Measurements from ENCODE around the gene SH3RF3. TPM values are rescaled to one million over a fixed set of nuclear protein-coding genes. Genes with fewer than 3 reads are reported as not detected.

The SH3RF3 gene
- total and polyA plus RNA-seq, 2 of the 13 experiments (the other 11 are each of a cell fraction or from before 2014, with no cell fraction given) = 0.04 TPM; not detected in 1

GRCh38 chr2:109355192-109355843 is 226.3 kb downstream of the SH3RF3 start:
- FAIRE-seq (no peak), ATAC-seq (no peak), DNase-seq (ENCODE audit: low spot score) (no peak)
- TF ChIP-seq U2AF1 (optimal IDR thresholded peaks at IDR 0.05; ENCODE audit: low read depth, low read length) (no peak), IKZF4 (CRISPR knock-in tag; IDR thresholded peaks at IDR 0.05; ENCODE audit: borderline replicate concordance, low read depth, not compliant biosample characterization) (no peak), ZBTB40 (IDR thresholded peaks at IDR 0.05) (no peak), ZBTB40 (CRISPR knock-in tag; IDR thresholded peaks at IDR 0.05) (peak; percentile 73)
- intact Hi-C loops (cut with micrococcal nuclease; ENCODE audit: unreplicated experiment) = no loop called here
- ChIA-PET POLR2A (no interaction called here), CTCF (ENCODE audit: low intra/inter-chr PET ratio, low total read pairs) (no interaction called here)
- no peak overlapping the region for H3K4me2 ChIP-seq (ENCODE audit: low read depth, low read length)
- H2AFZ ChIP-seq (ENCODE audit: low read length) = no peak overlapping the region
- H4K20me1 ChIP-seq (ENCODE audit: insufficient read depth, low read length) = no peaks in the 10 kb centered on the region
- no peak overlapping the region for H3K4me3 ChIP-seq (replicated peaks in 1 of 3; ENCODE audit: insufficient read depth in 1 of 3, low read depth in 2 of 3, low read length in 3 of 3)
- H3K27me3 ChIP-seq (ENCODE audit: control insufficient read depth in 1 of 2, insufficient read depth in 2 of 2, low read length in 2 of 2) = peaks cover 3 to 7% of the 10 kb centered on the region in 2 experiments; a peak in 3 of 5 replicates
- H3K36me3 ChIP-seq (replicated peaks in 1 of 2; ENCODE audit: control insufficient read depth in 1 of 2, insufficient read depth in 2 of 2, low read length in 2 of 2) = no peaks in the 10 kb centered on the region
- no peak overlapping the region for H3K27ac ChIP-seq (ENCODE audit: extremely low read length, insufficient read depth, low read length)
- H3K79me2 ChIP-seq (ENCODE audit: insufficient read depth, low read length) = no peaks in the 10 kb centered on the region
- H3K9ac ChIP-seq (ENCODE audit: insufficient read depth, low read depth, low read length) = no peak overlapping the region
- no TSS peak for BruUV-seq (replicated peaks)
- in situ Hi-C loops (cut with HindIII; ENCODE audit: extremely low pct_ligation_motif_present, low pct_unique_long_range_greater_than_20kb) = no loop called here
- no peaks in the 10 kb centered on the region for H3K9me3 ChIP-seq (ENCODE audit: low read length)
- H3K4me1 ChIP-seq (ENCODE audit: insufficient read depth, low read length) = no peaks in the 10 kb centered on the region
- 43% methylated on average over 8 of the region's 8 CpGs for WGBS (ENCODE audit: low lambda C conversion rate)
